ENCODE measurements around the gene UTF1. TPM values are rescaled to one million over a fixed set of nuclear protein-coding genes. Genes with fewer than 3 reads are reported as not detected.

Gene UTF1
- total RNA-seq, 1 donor from 2014 or later, result not detected

DNA sequence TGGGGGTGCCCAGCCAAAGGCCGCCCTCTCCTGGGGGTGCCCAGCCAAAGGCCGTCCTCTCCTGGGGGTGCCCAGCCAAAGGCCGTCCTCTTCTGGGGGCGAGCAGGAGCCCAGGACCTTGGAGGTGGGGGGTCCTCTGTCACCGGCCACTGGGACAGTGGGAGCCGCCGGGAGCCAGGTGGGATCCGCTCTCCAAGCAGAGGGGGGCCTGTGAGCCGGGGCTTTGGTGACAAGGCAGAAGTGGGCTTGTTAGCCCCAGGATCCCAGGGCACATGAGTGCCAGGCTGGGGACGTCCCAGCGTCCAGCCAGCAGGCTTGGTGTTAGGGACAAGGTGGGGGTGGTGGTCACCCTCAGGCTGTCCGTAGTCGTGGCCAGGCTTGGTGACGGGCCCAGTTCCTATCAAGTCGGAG is 29.4 kb upstream of the UTF1 start:
- no peak overlapping the region for H3K4me3 Mint-ChIP-seq
- peak overlapping the region; percentile 57 for H3K27ac Mint-ChIP-seq (ENCODE audit: unreplicated experiment)

DNA sequence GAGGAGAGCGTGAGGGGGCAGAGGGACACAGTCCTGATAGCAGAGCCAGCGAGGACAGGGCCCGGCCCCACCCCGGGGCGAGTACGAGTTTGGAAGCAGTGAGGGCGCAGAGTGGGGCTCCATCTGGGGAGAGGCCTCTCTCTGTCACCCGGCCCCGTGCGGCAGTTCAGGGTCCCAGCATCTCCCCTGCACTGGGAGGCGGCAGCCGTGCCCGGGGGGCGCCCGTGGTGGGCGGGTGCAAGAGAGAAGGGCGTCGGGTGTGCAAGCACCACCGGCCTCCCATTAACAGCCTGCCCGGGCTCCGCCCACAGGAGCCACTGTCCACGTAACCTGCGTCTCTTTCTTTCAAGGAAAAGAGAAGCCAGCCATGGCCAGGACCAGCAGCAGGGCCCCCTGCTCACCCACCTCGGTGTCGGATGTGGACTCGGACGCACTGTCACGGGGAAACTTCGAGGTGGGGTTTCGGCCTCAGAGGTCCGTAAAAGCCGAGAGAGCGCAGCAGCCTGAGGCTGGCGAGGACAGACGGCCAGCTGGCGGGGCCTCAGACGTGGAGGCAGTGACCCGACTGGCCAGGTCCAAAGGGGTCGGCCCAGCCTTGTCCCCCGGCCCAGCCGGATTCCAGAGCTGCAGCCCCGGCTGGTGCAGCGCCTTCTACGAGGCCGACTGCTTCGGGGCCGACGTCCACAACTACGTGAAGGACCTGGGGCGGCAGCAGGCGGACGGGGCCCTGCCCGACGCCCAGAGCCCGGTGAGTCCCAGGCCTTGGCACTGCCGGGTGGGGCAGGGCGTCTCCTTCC is 28.7 kb upstream of the UTF1 start:
- no peaks in the 10 kb centered on the region for H3K36me3 Mint-ChIP-seq (ENCODE audit: low read depth)
- H3K27ac Mint-ChIP-seq (ENCODE audit: unreplicated experiment), result no peak overlapping the region
- H3K9me3 Mint-ChIP-seq, result no peaks in the 10 kb centered on the region
- H3K27me3 Mint-ChIP-seq (ENCODE audit: low read depth), result no peaks in the 10 kb centered on the region
- no peak overlapping the region for H3K4me3 Mint-ChIP-seq
- TF ChIP-seq, protein P1, sequence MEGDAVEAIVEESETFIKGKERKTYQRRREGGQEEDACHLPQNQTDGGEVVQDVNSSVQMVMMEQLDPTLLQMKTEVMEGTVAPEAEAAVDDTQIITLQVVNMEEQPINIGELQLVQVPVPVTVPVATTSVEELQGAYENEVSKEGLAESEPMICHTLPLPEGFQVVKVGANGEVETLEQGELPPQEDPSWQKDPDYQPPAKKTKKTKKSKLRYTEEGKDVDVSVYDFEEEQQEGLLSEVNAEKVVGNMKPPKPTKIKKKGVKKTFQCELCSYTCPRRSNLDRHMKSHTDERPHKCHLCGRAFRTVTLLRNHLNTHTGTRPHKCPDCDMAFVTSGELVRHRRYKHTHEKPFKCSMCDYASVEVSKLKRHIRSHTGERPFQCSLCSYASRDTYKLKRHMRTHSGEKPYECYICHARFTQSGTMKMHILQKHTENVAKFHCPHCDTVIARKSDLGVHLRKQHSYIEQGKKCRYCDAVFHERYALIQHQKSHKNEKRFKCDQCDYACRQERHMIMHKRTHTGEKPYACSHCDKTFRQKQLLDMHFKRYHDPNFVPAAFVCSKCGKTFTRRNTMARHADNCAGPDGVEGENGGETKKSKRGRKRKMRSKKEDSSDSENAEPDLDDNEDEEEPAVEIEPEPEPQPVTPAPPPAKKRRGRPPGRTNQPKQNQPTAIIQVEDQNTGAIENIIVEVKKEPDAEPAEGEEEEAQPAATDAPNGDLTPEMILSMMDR (conservative IDR thresholded peaks at IDR 0.05), result no peak
- H3K4me1 Mint-ChIP-seq, result no peaks in the 10 kb centered on the region
- no peak for DNase-seq (ENCODE audit: low read depth, low spot score)

More for the DNA sequence above, 29.4 kb upstream of the UTF1 start:
- Mint-ChIP-seq H3K4me1 (no peaks in the 10 kb centered on the region), H3K27me3 (ENCODE audit: low read depth) (no peaks in the 10 kb centered on the region), H3K9me3 (no peaks in the 10 kb centered on the region), H3K36me3 (ENCODE audit: low read depth) (no peaks in the 10 kb centered on the region)
- TF ChIP-seq, protein P1 (conservative IDR thresholded peaks at IDR 0.05), result no peak
- DNase-seq (ENCODE audit: low read depth, low spot score), result no peak

DNA sequence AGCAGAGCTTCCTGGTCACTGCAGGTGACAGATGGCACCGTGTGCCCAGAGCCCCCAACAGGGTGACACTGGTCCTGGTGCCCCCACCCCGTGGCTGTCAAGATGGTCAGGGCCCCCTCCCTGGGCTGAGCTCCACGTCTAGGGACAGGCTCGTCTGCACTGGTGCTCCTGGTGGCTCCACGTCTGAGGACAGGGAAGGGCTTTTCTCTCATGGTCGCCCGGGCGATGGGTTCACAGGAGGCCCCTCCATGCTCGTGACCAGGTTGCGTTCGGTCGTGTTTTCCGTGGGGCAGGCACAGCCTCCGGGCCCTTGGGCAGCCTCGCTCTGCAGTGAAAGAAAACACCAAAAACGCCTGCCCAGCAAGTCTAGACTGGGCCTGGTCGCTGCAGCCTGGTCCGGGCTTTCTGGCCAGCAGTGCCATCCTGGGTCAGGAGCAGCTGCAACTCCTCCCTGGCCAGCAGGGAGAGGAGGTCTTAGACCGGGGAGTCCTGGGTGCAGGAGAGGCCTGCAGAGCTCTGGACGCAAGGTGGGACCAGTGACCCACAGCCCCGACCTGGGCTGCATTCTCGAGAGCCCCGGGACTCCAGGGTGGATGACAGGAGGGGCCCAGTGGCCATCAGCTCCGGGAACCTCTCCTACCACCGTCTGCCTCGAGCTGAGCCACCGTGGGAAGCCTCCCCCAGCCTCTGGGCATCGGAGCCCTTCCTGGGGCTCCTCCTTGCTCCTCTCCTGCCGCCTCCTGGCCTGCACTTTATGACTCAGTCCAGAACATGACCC is 27.9 kb upstream of the UTF1 start:
- TF ChIP-seq, protein P1 (conservative IDR thresholded peaks at IDR 0.05), result no peak
- H3K4me3 Mint-ChIP-seq, result no peak overlapping the region
- DNase-seq (ENCODE audit: low read depth, low spot score), result no peak
- H3K27me3 Mint-ChIP-seq (ENCODE audit: low read depth), result no peaks in the 10 kb centered on the region
- H3K9me3 Mint-ChIP-seq, result no peaks in the 10 kb centered on the region
- no peaks in the 10 kb centered on the region for H3K4me1 Mint-ChIP-seq
- no peaks in the 10 kb centered on the region for H3K36me3 Mint-ChIP-seq (ENCODE audit: low read depth)
- no peak overlapping the region for H3K27ac Mint-ChIP-seq (ENCODE audit: unreplicated experiment)

DNA sequence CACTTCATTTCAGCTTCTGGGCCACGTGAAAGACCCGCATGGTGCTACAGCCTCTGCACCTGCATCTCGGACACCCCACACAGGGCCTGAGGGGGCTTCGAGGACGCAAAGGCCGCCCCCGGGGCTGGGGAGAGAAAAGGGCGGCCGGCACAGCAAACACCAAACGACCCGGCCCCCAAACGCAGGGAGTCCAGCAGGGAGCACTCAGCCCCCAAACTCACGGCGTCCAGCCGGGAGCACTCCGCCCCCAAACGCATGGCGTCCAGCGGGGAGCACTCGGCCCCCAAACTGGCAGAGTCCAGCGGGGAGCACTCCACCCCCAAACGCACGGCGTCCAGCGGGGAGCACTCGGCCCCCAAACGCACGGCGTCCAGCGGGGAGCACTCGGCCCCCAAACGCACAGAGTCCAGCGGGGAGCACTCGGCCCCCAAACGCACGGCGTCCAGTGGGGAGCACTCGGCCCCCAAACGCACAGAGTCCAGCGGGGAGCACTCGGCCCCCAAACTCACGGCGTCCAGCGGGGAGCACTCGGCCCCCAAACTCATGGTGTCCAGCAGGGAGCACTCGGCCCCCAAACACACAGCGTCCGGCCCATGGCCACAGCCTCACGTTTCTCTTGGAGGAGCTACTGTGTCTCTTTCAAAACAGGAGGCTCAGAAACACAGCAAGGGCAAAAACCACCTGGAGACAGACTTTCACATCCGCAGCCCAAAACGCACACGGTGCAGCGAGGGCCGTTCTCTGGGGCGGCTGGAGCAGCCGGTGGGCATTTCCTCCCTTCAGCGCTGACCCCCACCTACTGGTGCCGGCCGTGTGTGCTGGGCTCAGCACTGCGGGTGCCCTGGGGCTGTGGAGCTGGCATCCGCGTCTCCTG is 27.0 kb upstream of the UTF1 start:
- no peak for DNase-seq (ENCODE audit: low read depth, low spot score)
- Mint-ChIP-seq H3K4me3 (no peak overlapping the region), H3K4me1 (no peaks in the 10 kb centered on the region), H3K36me3 (ENCODE audit: low read depth) (no peaks in the 10 kb centered on the region), H3K27ac (ENCODE audit: unreplicated experiment) (no peak overlapping the region), H3K9me3 (no peaks in the 10 kb centered on the region), H3K27me3 (ENCODE audit: low read depth) (no peaks in the 10 kb centered on the region)
- TF ChIP-seq, protein P1 (conservative IDR thresholded peaks at IDR 0.05), result no peak

DNA sequence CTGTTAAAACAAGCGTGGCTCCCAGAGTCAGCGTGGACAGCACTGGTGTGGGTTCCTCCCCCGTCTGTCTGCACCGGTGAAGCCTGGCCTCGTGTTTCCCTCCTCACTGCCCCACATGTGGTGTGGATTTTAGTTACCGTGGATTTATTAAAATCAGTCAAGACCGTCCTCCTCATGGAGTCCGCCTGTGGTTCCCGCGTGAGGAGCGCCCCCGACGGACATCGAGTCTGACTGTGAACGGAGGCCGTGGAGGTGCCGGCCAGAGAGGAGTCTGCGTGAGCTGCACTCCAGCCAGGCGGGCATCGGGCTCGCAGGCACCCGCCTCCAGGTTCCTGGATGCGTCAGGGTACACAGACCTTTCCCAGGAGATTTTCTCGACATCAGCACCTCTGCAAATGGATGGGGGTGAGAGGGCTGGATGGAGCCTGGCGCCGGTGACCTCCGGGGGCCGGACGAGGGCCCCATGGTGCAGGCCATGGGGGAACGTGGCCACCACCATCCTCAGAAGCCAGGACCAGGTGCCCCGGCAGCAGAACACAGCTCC is 26.3 kb upstream of the UTF1 start:
- Mint-ChIP-seq H3K4me3 (no peak overlapping the region), H3K4me1 (no peaks in the 10 kb centered on the region), H3K36me3 (ENCODE audit: low read depth) (no peaks in the 10 kb centered on the region), H3K27ac (ENCODE audit: unreplicated experiment) (no peak overlapping the region), H3K9me3 (no peaks in the 10 kb centered on the region), H3K27me3 (ENCODE audit: low read depth) (no peaks in the 10 kb centered on the region)
- DNase-seq (ENCODE audit: low read depth, low spot score), result no peak
- TF ChIP-seq, protein P1 (conservative IDR thresholded peaks at IDR 0.05), result no peak

Measured in neural crest cell (in vitro differentiated cells).